CD4-positive, CD25-positive, alpha-beta regulatory T cell (primary cell): ENCODE results near the gene TEX11. TPM values are rescaled to one million over a fixed set of nuclear protein-coding genes. Genes with fewer than 3 reads are reported as not detected.
A peak's percentile ranks its signal among the peaks of the same experiment; 100 is the strongest.
"Not testable (repeated sequence)": the region's sequence is repeated elsewhere in the genome, so short reads cannot be mapped to it uniquely, and the experiment has no call there.

Source experiments
- ATAC-seq, 2 donors: fragments of 150-1000 bp; cut with Tn5 transposase; one replicate each; pipeline ENCODE4 v1.10.0; 2021; ENCODE audit warnings: low read depth in 2 of 2, moderate number of reproducible peaks in 2 of 2, moderate library complexity in 1 of 2
- DNase-seq, 3 donors: peaks; one replicate each; pipeline versions ENCODE4 v3.0.0 to v3.0.0-alpha.2; 2012 to 2022; ENCODE audit warnings: mixed read lengths in 1 of 3
- H3K27ac ChIP-seq: one replicate; pipeline ENCODE4 v1.7.0; 2013; ENCODE audit warnings: mild to moderate bottlenecking, low read length; ENCODE audit not compliant: insufficient read depth, poor library complexity, severe bottlenecking
- H3K27me3 ChIP-seq: one replicate; pipeline ENCODE4 v1.7.0; 2013; ENCODE audit warnings: low read length; ENCODE audit not compliant: control insufficient read depth, insufficient read depth
- H3K36me3 ChIP-seq: one replicate; pipeline ENCODE4 v1.7.0; 2013; ENCODE audit warnings: mild to moderate bottlenecking, low read length, moderate library complexity; ENCODE audit not compliant: control insufficient read depth, insufficient read depth
- H3K4me1 ChIP-seq: 2 replicates; pipeline ENCODE4 v1.7.0; 2013; ENCODE audit warnings: mild to moderate bottlenecking, low read length; ENCODE audit not compliant: insufficient read depth, control insufficient read depth, poor library complexity, severe bottlenecking
- H3K4me3 ChIP-seq: one replicate; pipeline ENCODE4 v1.7.0; 2013; ENCODE audit warnings: low read depth, mild to moderate bottlenecking, low read length, moderate library complexity
- H3K9me3 ChIP-seq, 2 experiments: 1 replicate in 1 of 2; 2 replicates in 1 of 2; pipeline ENCODE4 v1.7.0; 2013; ENCODE audit warnings: low read length in 2 of 2, mild to moderate bottlenecking in 1 of 2, moderate library complexity in 1 of 2; ENCODE audit not compliant: control insufficient read depth in 2 of 2
- H3K27ac Mint-ChIP-seq, 3 donors: one replicate each; pipeline ENCODE4 v1.8.0; 2020 to 2022; ENCODE audit warnings: mild to moderate bottlenecking in 3 of 3, mixed read lengths in 3 of 3, moderate library complexity in 2 of 3
- H3K27me3 Mint-ChIP-seq: one replicate; pipeline ENCODE4 v1.8.0; 2022; ENCODE audit warnings: mild to moderate bottlenecking, mixed read lengths
- H3K36me3 Mint-ChIP-seq: one replicate; pipeline ENCODE4 v1.8.0; 2020; ENCODE audit warnings: mixed read lengths
- H3K4me1 Mint-ChIP-seq, 4 donors: one replicate each; pipeline ENCODE4 v1.8.0; 2020 to 2022; ENCODE audit warnings: mixed read lengths in 4 of 4, mild to moderate bottlenecking in 1 of 4
- H3K4me3 Mint-ChIP-seq, 4 donors: one replicate each; pipeline ENCODE4 v1.8.0; 2020 to 2022; ENCODE audit warnings: mild to moderate bottlenecking in 4 of 4, mixed read lengths in 4 of 4, moderate library complexity in 3 of 4
- H3K9me3 Mint-ChIP-seq, 7 donors: one replicate each; pipeline ENCODE4 v1.8.0; 2020 to 2022; ENCODE audit warnings: mixed read lengths in 7 of 7, mild to moderate bottlenecking in 3 of 7, moderate library complexity in 2 of 7
- polyA plus RNA-seq, 4 donors: library from polyadenylated mRNA; unstranded; fragments of 300-500 nt; fragmentation: Illumina TruSeq; gene quantifications; one replicate each; pipeline ENCODE4 v1.2.3, GENCODE V29; 2021
- total RNA-seq: library from RNA; stranded (reverse); gene quantifications from one replicate; pipeline ENCODE4 v1.2.3, GENCODE V29; 2022

TEX11 gene
- total and polyA plus RNA-seq, 5 donors from 2014 or later: not detected

DNA sequence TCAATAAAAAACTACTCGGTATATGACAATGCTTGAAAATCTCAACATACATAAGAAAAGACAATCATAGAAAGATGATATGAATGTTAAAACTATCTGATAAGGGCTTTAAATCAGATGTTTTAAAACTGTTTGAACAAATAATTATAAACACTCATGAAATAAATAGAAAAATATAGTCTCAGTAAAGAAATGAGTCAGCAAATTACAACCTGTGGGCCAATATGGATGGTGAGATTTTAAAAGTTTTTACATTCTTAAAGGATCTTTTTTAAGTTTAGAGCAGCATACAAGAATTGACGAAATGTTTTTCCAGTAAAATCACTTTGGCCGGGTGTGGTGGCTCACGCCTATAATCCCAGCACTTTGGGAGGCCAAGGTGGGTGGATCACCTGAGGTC is 83.1 kb downstream of the TEX11 start:
- peaks cover 15% of the 10 kb centered on the region for H3K27me3 Mint-ChIP-seq
- no peaks in the 10 kb centered on the region for H3K4me1 ChIP-seq
- ATAC-seq: no peak

DNA sequence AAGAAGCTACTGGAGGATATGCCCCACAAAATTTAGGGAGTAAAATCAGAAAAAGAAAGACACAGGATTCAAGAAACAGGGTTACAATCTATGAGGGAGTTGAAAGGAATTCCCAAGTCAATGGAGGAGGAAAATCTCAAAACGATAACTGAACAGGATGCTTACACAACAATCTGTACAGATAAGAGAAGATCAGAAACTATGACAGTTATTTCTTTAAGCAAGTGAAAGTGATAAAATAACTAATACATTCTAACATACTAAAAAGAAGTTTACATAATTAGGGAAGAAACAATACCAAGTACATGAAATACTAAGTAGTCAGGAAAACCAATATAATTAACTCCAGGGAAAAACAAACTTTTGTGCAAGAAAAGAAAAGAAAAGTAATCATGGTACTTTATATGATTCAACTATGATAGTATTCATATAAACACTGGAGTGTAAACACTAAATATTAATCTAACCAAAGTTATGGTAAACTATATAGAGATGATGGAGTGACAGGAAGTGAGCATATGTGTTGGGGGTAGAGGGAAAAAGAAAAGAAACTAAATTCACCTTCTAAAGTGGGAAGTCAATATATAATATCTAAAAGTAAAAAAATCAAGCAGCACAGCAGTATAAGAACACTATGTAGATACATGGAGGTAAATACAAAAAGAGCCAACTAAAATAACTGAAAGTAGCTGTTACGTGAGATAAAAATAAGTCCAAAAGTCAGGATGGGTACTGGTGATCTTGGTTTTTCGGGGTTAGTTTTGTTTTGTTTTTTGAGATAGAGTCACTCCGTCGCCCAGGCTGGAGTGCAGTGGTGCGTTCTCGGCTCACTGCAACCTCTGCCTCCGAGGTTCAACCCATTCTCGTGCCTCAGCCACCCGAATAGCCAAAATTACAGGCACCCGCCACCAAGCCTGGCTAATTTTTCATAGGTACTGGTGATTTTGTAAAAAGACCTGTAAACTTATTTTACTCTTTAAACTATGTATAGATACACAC is 99.3 kb downstream of the TEX11 start:
- H3K27ac ChIP-seq: no peak overlapping the region
- H3K36me3 ChIP-seq: no peaks in the 10 kb centered on the region
- H3K9me3 ChIP-seq: no peaks in the 10 kb centered on the region
- H3K27me3 Mint-ChIP-seq: peaks cover 5% of the 10 kb centered on the region
- no peaks in the 10 kb centered on the region for H3K4me1 ChIP-seq
- H3K27ac Mint-ChIP-seq: no peak overlapping the region
- H3K4me3 ChIP-seq: no peak overlapping the region
- no peaks in the 10 kb centered on the region for H3K27me3 ChIP-seq
- H3K4me1 Mint-ChIP-seq: no peaks in the 10 kb centered on the region
- ATAC-seq (no peak), DNase-seq (no peak)
- no peak overlapping the region for H3K4me3 Mint-ChIP-seq
- H3K36me3 Mint-ChIP-seq: no peaks in the 10 kb centered on the region
- H3K9me3 Mint-ChIP-seq: peaks cover 0 to 7% (median 0%) of the 10 kb centered on the region in 7 donors

More for the DNA sequence above, 83.1 kb downstream of the TEX11 start:
- no peak for DNase-seq
- H3K4me1 Mint-ChIP-seq: no peaks in the 10 kb centered on the region
- Histone ChIP-seq H3K9me3 (no peaks in the 10 kb centered on the region), H3K27ac (no peak overlapping the region), H3K36me3 (no peaks in the 10 kb centered on the region), H3K4me3 (no peak overlapping the region), H3K27me3 (no peaks in the 10 kb centered on the region)
- no peak overlapping the region for H3K27ac Mint-ChIP-seq
- H3K4me3 Mint-ChIP-seq: no peak overlapping the region
- H3K36me3 Mint-ChIP-seq: no peaks in the 10 kb centered on the region
- no peaks in the 10 kb centered on the region for H3K9me3 Mint-ChIP-seq

DNA sequence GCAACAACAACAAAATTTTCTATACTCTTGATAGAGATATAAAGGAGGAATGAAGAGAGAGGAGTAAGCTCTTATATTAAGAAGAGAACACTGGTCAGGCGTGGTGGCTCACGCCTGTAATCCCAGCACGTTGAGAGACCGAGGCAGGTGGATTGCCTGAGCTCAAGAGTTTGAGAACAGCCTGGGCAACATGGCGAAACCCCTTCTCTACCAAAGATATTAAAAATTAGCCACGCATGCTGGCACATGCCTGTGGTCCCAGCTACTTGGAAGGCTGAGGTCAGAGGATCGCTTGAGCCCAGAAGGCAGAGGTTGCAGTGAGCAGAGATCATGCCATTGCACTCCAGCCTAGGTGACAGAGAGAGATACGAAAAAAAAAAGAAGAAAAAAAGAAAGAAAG is 102.4 kb downstream of the TEX11 start:
- Histone ChIP-seq H3K4me1 (no peaks in the 10 kb centered on the region), H3K4me3 (no peak overlapping the region), H3K9me3 (no peaks in the 10 kb centered on the region), H3K36me3 (no peaks in the 10 kb centered on the region), H3K27ac (no peak overlapping the region), H3K27me3 (peaks cover 4% of the 10 kb centered on the region)
- no peak overlapping the region for H3K27ac Mint-ChIP-seq
- H3K9me3 Mint-ChIP-seq: peaks cover 0 to 7% (median 0%) of the 10 kb centered on the region in 7 donors
- ATAC-seq: no peak
- H3K4me3 Mint-ChIP-seq: no peak overlapping the region
- H3K36me3 Mint-ChIP-seq: no peaks in the 10 kb centered on the region
- peaks cover 15% of the 10 kb centered on the region for H3K27me3 Mint-ChIP-seq
- no peak for DNase-seq
- H3K4me1 Mint-ChIP-seq: no peaks in the 10 kb centered on the region

DNA sequence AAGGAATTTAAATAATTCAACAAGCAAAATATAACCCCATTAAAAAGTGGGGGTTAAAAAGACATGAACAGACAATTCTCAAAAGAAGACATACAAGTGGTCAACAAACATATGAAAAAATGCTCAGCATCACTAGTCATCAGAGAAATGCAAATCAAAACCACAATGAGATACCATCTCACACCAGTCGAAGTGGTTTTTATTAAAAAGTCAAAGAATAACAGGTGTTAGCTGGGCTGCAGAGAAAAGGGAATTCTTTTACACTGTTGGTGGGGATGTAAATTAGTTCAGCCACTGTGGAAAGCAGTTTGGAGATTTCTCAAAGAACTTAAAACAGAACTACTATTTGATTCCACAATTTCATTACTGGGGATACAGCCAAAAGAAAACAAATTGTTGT is 111.8 kb downstream of the TEX11 start:
- not testable (repeated sequence) for H3K36me3 Mint-ChIP-seq, H3K4me1 ChIP-seq, DNase-seq, ATAC-seq, H3K9me3 ChIP-seq, H3K9me3 Mint-ChIP-seq, H3K27ac ChIP-seq, H3K4me3 Mint-ChIP-seq, H3K4me3 ChIP-seq, H3K27me3 ChIP-seq, H3K36me3 ChIP-seq, H3K4me1 Mint-ChIP-seq, H3K27ac Mint-ChIP-seq
- H3K27me3 Mint-ChIP-seq: peaks cover 12% of the 10 kb centered on the region

DNA sequence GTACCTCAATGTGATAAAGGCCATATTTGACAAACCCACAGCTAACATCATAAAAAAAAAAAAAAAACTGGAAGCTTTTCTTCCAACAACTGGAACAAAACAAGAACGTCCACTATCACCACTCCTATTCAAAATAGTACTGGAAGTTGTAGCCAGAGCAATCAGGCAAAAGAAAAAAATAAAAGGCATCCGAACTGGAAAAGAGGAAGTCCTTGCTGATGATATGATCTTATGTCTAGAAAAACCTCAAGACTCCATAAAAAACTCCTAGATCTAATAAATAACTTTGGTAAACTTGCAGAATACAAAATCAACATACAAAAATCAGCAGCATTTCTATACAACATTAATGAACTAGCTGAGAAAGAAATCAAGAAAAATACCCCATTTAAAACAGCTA is 134.3 kb downstream of the TEX11 start:
- ATAC-seq: no peak
- Mint-ChIP-seq H3K9me3 (peaks cover 0 to 2% (median 0%) of the 10 kb centered on the region in 7 donors), H3K27me3 (peaks cover 16% of the 10 kb centered on the region), H3K27ac (no peak overlapping the region), H3K36me3 (no peaks in the 10 kb centered on the region), H3K4me1 (no peaks in the 10 kb centered on the region), H3K4me3 (no peak overlapping the region)
- H3K4me3 ChIP-seq: no peak overlapping the region
- no peaks in the 10 kb centered on the region for H3K4me1 ChIP-seq
- no peak overlapping the region for H3K27ac ChIP-seq
- H3K36me3 ChIP-seq: no peaks in the 10 kb centered on the region
- no peak for DNase-seq
- no peaks in the 10 kb centered on the region for H3K27me3 ChIP-seq
- H3K9me3 ChIP-seq: no peaks in the 10 kb centered on the region

DNA sequence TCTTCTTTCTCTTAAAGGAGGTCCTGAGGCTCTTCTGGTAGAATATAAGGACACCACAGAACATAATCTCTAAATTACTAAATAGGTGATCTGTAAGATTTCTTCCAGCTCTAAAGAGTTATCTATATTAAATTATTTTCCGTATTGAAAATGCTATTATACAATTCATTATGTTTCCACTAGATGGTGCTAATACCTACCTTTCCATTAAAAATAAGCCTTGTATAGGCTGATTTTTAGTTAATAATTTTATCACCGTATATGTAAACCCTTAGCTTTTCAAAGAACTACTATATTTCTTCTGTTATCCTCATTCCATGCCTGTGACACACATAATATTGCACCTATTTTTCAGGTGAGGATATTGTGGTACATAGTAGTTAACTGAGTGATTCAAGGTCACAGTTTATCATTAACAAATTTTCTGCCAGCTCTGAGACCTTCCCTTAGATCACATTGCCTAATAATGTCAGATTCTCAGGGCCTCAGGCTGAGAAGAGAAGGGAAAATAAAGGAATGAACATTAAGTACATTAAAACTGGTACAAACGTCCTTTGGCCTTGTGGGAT is 138.8 kb downstream of the TEX11 start:
- H3K27me3 Mint-ChIP-seq: peaks cover 25% of the 10 kb centered on the region
- DNase-seq (peak in 2 of 3 donors; percentile 15 to 22), ATAC-seq (no peak)

DNA sequence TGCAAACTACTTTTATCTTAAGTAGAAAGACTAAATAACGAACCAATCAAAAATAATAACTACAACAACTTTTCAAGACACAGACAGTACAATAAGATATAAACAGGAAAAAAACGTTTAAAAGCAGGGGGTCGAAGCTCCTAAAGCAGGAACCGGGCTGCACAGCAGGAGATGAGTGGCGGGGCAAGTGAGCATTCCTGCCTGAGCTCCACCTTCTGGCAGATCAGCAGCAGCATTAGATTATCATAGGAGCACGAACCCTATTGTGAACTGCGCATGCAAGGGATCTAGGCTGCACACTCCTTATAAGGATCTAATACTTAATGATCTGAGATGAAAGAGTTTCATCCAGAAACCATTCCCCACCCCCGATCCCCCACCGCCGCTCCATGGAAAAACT is 146.2 kb downstream of the TEX11 start:
- peaks cover 0 to 6% (median 2%) of the 10 kb centered on the region in 7 donors for H3K9me3 Mint-ChIP-seq
- H3K27me3 ChIP-seq: no peaks in the 10 kb centered on the region
- no peak overlapping the region for H3K27ac Mint-ChIP-seq
- no peak for DNase-seq
- H3K4me3 ChIP-seq: no peak overlapping the region
- ATAC-seq: no peak
- no peak overlapping the region for H3K27ac ChIP-seq
- no peaks in the 10 kb centered on the region for H3K9me3 ChIP-seq
- H3K36me3 Mint-ChIP-seq: no peaks in the 10 kb centered on the region
- H3K4me1 Mint-ChIP-seq: no peaks in the 10 kb centered on the region
- H3K4me1 ChIP-seq: no peaks in the 10 kb centered on the region
- H3K27me3 Mint-ChIP-seq: peaks cover 23% of the 10 kb centered on the region
- H3K36me3 ChIP-seq: no peaks in the 10 kb centered on the region
- no peak overlapping the region for H3K4me3 Mint-ChIP-seq

More for the DNA sequence above, 138.8 kb downstream of the TEX11 start:
- no peak overlapping the region for H3K27ac ChIP-seq
- Mint-ChIP-seq H3K36me3 (no peaks in the 10 kb centered on the region), H3K27ac (no peak overlapping the region), H3K9me3 (peaks cover 0 to 2% (median 0%) of the 10 kb centered on the region in 7 donors), H3K4me1 (no peaks in the 10 kb centered on the region), H3K4me3 (no peak overlapping the region)
- H3K27me3 ChIP-seq: no peaks in the 10 kb centered on the region
- no peaks in the 10 kb centered on the region for H3K36me3 ChIP-seq
- no peaks in the 10 kb centered on the region for H3K4me1 ChIP-seq
- H3K4me3 ChIP-seq: no peak overlapping the region
- H3K9me3 ChIP-seq: no peaks in the 10 kb centered on the region
